Motor neuron (in vitro differentiated cells): ENCODE measurements around the gene BLID. TPM values are rescaled to one million over a fixed set of nuclear protein-coding genes. Genes with fewer than 3 reads are reported as not detected.

Experiments used
- ATAC-seq, 8 experiments: fragments of 200-7000 bp; cut with Tn5 transposase; replicated peaks in 6 of 8; 2 replicates each; pipeline ENCODE4 v1.8.0; 2021; ENCODE audit warnings: mild to moderate bottlenecking in 8 of 8, moderate library complexity in 8 of 8
- H3K27ac ChIP-seq, 2 donors: fragments of 250-450 bp; sonication (Bioruptor Pico); 2 replicates each; pipeline ENCODE4 v1.9.0; 2021; ENCODE audit warnings: antibody characterized with exemption in 2 of 2, mild to moderate bottlenecking in 2 of 2, moderate library complexity in 1 of 2
- H3K4me1 ChIP-seq, 2 donors: fragments of 250-450 bp; sonication (Bioruptor Pico); replicated peaks in 1 of 2; 2 replicates each; pipeline ENCODE4 v1.6.1; 2021; ENCODE audit warnings: antibody characterized with exemption in 2 of 2, mild to moderate bottlenecking in 2 of 2, moderate library complexity in 1 of 2
- H3K4me3 ChIP-seq, 5 donors: fragments of 250-450 bp; sonication (Bioruptor Pico); 2 replicates each; pipeline ENCODE4 v1.9.0; 2021; ENCODE audit warnings: antibody characterized with exemption in 5 of 5, mild to moderate bottlenecking in 5 of 5, moderate library complexity in 4 of 5
- WGBS, 10 experiments: fragments of 450-650 bp; shearing (Covaris generic); methylation state at CpG; one replicate each; pipeline ENCODE4 v1.0.0; 2022; 5-methylcytosine and 5-hydroxymethylcytosine counted together
- in situ Hi-C, 9 experiments: fragments of 400-800 bp; cut with MboI; loops; one replicate each; pipeline ENCODE4 v1.15.0; 2021; ENCODE audit warnings: low sequenced_read_pairs in 9 of 9, low pct_unique_long_range_greater_than_20kb in 2 of 9; ENCODE audit not compliant: unreplicated experiment in 9 of 9
- total RNA-seq, 8 experiments: library from RNA; unstranded; fragments of 300-600 nt; gene quantifications; 2 replicates each; pipeline versions ENCODE4 v1.2.3 to v1.2.4, GENCODE V29; 2022

Gene BLID
- total RNA-seq, 8 experiments from 2014 or later = 0.25 to 7.3 (median 1.4) TPM

DNA sequence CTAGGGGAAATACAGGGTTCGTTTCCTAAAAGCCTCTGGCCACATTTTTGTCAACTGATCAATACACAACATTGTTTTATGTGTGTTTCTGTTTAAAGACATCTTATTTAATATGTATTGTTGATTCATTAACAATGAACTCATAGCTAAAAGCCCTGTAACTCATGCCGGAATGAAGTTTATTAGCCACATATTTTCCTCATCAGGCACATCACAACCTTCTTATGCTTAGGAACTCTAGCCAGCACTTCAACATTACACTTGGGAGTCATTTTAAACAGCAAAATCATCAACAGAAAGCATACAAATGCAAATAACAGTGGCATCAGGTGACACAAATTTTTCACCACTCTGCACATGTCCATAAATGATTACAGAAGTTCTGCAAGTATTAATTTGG, 15.1 kb upstream of the BLID start:
- Histone ChIP-seq H3K27ac (no peak overlapping the region), H3K4me3 (no peak overlapping the region), H3K4me1 (peaks cover 7 to 13% of the 10 kb centered on the region in 2 donors)
- WGBS, 10 experiments = 14 to 93% (median 58%) methylated on average over 1 to 2 of the region's 2 CpGs; no CpG with 5 or more reads in 2 of the 10 experiments
- peak in 1 of 8 experiments; percentile 19 for ATAC-seq
- in situ Hi-C loops = no loop called here

DNA sequence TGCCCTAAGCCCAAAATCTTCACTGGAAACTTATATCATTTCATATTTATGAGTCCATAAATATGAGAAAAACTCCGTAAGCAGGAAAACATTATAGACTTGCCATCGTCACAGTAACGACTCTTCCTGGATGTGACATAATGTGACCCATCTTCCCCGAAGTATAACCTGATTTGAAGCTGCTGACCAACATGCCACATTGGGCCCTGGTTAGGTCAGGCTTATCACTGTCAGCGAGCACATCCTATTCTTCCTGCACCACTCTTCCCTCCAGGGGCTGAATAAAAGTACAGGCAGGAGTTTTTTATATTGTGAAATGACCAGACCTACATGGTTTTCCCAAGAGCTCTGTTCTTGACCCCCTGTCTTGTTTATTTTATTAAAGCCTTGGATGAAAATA, 12.1 kb upstream of the BLID start:
- H3K4me1 ChIP-seq = peaks cover 7 to 13% of the 10 kb centered on the region in 2 donors
- no peak overlapping the region for H3K4me3 ChIP-seq
- 81 to 100% (median 93%) methylated on average over 3 to 5 of the region's 5 CpGs; no CpG with 5 or more reads in 1 of the 10 experiments for WGBS, 10 experiments
- in situ Hi-C loops = no loop called here
- H3K27ac ChIP-seq = no peak overlapping the region
- no peak for ATAC-seq

DNA sequence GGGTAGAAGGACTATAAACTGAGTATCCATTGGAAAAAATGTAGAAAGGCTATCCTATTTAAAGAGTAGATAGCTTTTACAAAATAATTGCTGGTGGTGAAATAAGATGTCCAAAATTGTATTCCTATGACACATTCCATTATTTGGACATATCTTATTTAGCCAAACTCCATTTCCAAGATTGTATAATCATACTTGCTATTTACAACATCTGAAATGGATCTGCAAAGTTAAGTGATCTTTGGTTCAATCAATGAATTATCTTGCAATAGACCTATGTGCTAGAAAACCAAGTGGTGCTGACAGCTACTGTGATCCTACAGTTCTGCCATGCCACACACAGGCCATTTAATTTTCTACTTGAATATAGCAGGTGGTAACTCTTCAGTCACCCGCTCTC, 11.0 kb upstream of the BLID start:
- no peak overlapping the region for H3K27ac ChIP-seq
- H3K4me3 ChIP-seq = no peak overlapping the region
- in situ Hi-C loops = no loop called here
- 75 to 100% (median 94%) methylated on average over 1 of the region's 1 CpG; no CpG with 5 or more reads in 3 of the 10 experiments for WGBS, 10 experiments
- ATAC-seq = no peak
- peaks cover 7 to 13% of the 10 kb centered on the region in 2 donors for H3K4me1 ChIP-seq

DNA sequence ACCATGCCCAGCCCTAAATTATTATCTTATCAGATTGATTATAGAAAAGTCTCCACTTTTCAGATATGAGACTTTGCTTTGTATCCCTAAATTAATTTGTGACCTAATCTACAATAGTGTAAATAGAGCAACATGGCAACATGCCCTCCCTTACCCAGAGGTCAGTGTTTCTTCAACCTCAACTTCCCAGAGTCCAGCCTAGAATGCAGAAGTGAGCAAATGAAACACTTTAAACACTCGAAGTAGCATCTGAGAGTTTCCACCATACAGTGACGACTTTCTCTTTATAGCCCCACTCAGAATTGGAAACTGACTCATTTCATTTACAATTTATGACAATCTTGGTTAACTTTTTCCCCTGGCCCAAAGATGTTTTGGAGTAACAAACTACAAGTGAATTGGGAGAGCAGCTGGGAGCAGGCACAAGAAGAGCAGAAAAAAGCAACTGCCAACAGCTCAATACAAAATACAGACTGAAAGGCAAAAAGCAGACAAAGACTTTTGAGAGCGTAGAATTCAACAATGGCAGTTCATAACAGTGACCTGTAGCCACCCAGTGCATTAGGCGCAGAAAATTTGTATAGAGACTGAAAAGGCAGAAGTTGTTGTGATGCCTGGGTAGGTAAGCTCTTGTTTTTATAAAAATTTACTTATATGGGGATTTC, 10.1 kb upstream of the BLID start:
- WGBS, 10 experiments = 67 to 92% (median 81%) methylated on average over 2 to 4 of the region's 4 CpGs; no CpG with 5 or more reads in 2 of the 10 experiments
- no peak overlapping the region for H3K4me3 ChIP-seq
- ATAC-seq = no peak
- H3K4me1 ChIP-seq = peaks cover 7 to 13% of the 10 kb centered on the region in 2 donors
- H3K27ac ChIP-seq = no peak overlapping the region
- in situ Hi-C loops = no loop called here

DNA sequence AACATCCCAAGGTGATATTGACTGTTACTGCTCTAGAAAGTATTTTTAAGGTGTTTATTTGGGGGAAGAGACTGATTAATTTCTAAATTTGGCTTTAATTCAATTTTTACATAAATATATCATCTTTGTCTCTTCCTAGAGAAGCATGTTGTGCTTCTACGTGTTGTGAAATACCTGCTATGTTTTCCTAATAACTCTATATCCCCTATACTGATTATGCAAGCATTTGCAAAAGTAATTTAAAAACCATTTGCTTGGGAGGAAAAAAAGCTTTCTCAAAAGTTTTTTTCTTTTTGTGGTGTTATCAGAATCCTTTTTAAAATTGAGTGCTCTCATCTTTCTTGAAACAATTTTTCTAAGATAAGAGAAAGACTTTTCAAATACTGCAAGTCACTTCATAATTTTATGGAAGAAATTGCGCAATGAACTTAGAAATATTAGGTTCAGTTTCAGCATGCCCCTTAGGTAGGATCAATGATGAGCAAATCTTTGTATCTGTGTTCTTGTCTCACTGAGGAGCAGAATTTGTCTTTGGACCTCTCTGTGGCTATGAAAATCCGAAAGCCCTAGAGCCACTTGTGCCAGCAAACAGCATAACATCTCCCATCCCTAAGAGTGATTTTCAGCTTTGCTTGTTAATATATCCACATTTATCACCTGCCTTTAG, 7.4 kb upstream of the BLID start:
- WGBS, 10 experiments = 90 to 100% (median 96%) methylated on average over 1 to 3 of the region's 3 CpGs
- H3K4me3 ChIP-seq = no peak overlapping the region

DNA sequence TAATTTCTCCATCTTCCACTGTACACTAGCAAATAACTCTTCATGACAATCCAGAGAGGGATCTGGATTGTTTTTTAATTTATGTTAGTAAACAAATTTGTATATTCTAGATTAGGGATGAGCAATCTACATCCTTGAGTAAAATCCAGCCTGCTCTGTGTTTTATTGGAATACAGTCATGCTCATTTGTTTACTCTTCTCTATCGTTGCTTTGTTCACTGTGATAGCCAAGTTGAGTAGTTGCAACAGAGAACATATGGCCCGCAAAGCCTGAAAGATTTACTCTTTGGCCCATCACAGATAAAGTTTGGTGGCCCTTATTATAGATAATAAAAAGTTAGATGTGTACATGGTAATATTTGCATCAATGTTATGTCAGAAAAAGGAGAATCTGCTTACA, 6.2 kb upstream of the BLID start:
- ATAC-seq = no peak
- in situ Hi-C loops = loop anchor here in 2 of 9 experiments (25.0 kb wide), 2 partner anchors 365 to 460 kb away; no protein-coding TSS in a partner anchor

More for the DNA sequence above, 7.4 kb upstream of the BLID start:
- in situ Hi-C loops = loop anchor here in 2 of 9 experiments (25.0 kb wide), 2 partner anchors 364 to 461 kb away; no protein-coding TSS in a partner anchor
- Histone ChIP-seq H3K4me1 (peaks cover 4 to 7% of the 10 kb centered on the region in 2 donors), H3K27ac (no peak overlapping the region)
- ATAC-seq = no peak

DNA sequence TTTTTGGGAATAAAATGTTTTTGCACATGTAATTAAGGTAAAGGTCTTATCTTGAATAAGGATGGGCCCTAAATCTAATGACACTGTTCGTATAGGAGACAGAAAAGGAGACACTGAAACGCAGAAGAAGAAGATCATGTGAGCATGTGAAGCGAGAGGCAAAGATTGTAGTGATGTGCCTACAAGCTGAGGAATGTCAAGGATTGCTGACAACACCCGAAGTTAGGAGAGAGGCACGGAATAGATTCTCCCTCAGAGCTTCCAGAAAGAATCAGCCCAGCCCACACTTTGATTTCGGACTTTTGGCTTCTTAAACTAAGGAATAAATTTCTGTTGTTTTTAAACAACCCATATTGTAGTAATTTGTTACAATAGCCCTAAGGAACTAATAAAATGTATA, 4.1 kb upstream of the BLID start:
- ATAC-seq = no peak
- in situ Hi-C loops = loop anchor here in 2 of 9 experiments (25.0 kb wide), 2 partner anchors 367 to 458 kb away; no protein-coding TSS in a partner anchor
- peaks cover 9 to 11% of the 10 kb centered on the region in 2 donors for H3K4me1 ChIP-seq
- WGBS, 10 experiments = 20 to 100% (median 81%) methylated on average over 1 to 6 of the region's 6 CpGs
- no peak overlapping the region for H3K27ac ChIP-seq
- H3K4me3 ChIP-seq = no peak overlapping the region

More for the DNA sequence above, 6.2 kb upstream of the BLID start:
- Histone ChIP-seq H3K4me3 (no peak overlapping the region), H3K27ac (no peak overlapping the region), H3K4me1 (peaks cover 4 to 7% of the 10 kb centered on the region in 2 donors)
- 0 to 100% (median 77%) methylated on average over 1 to 2 of the region's 2 CpGs; no CpG with 5 or more reads in 1 of the 10 experiments for WGBS, 10 experiments

DNA sequence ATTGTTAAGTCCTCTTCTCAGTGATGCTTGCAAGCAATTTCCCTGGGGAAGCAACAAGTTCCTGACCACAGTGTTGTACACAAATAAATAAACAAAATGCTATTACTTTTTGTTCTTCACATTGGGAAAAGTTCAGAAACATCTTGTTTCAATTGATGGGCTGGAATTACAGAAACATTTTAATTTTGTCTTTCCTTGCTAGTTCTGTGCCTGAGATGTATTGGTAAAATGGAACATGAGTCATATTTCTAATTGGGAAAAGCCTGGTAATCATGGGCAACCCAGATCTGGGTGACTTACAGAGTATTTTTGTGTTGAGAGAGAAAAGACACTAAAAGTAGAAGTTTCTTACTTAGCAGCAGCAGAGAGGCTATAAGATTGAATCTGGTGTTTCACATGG, 576 bp upstream of the BLID start:
- H3K27ac ChIP-seq = no peak overlapping the region
- peak in 1 of 8 experiments; percentile 13 for ATAC-seq
- in situ Hi-C loops = loop anchor here in 2 of 9 experiments (25.0 kb wide), 2 partner anchors 371 to 454 kb away; no protein-coding TSS in a partner anchor
- peaks cover 21 to 40% of the 10 kb centered on the region in 2 donors for H3K4me1 ChIP-seq
- no peak overlapping the region for H3K4me3 ChIP-seq

DNA sequence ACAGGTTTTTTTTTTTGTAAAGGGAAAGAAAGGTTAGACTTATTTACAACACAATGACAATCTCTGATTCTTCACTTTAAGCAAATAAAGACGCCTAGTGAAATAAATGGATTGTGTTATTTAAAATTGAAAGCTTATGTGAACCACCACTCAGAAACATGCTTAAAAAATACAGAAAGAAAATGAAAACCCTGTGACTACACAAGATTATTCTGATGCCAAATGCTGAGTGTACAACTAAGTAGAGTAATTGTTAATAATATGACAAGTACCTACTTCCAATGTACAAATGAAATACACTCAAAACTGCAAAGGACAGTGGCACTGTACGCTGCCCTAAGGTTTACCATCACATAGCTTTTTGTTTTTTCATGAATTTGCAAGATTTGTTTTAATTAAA, 1.0 kb downstream of the BLID start:
- Histone ChIP-seq H3K4me3 (no peak overlapping the region), H3K27ac (no peak overlapping the region)

DNA sequence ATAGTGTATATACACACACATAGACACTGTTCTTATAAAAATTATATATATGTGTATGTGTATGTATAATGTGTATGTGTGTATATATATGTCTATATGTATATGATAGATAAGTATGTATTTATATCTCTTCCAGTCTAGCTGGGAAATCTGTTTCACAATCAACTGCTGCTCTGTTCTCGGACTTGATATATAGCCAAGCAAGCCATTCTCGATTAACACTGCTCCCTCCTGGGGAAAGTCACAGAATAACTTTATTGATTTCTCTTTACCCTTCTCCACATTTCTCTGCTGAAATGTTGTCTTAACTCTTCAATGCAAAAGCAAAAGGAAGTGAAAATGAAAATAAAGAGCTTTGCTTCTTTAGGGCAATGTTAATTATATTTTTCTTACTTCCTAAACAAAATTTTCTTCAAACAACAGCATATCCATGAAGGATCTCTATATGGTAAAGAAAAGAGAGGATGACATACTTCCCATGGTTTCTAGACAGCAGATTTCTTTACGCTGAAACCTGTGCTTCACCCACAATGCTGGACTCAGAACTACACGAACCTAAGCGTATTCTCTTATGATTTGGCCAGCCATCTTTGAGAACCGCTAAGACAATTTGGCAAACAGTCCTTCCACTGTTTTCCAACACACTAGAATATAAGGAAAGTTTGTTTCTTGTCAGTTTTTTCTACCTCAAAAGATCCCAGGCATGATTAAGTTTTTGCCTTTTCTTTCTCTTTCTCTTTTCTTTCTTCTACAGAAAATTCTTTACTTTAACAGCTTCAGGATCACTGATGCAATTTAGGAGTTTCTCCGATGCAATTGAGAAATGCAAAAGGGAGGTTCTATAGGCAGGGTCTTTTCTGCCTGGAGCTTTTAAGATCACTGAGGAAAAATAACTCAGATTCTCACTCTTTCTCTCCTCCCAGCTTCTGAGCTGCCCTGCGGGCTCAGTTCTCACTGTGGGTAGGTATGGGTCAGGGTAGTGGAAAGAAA, 1.9 kb downstream of the BLID start:
- 54 to 95% (median 73%) methylated on average over 3 to 8 of the region's 8 CpGs for WGBS, 10 experiments
- Histone ChIP-seq H3K27ac (peak overlapping the region in 1 of 2 donors; percentile 36), H3K4me3 (no peak overlapping the region), H3K4me1 (peaks cover 21 to 40% of the 10 kb centered on the region in 2 donors)
- peak in 5 of 8 experiments; percentile 33 to 87 (median 59) for ATAC-seq
- in situ Hi-C loops = loop anchor here in 2 of 9 experiments (25.0 kb wide), 2 partner anchors 373 to 452 kb away; no protein-coding TSS in a partner anchor

More for the DNA sequence above, 1.0 kb downstream of the BLID start:
- no peak for ATAC-seq
- in situ Hi-C loops = loop anchor here in 2 of 9 experiments (25.0 kb wide), 2 partner anchors 372 to 453 kb away; no protein-coding TSS in a partner anchor
- 49 to 100% (median 91%) methylated on average over 1 to 2 of the region's 2 CpGs for WGBS, 10 experiments
- H3K4me1 ChIP-seq = peaks cover 21 to 40% of the 10 kb centered on the region in 2 donors

DNA sequence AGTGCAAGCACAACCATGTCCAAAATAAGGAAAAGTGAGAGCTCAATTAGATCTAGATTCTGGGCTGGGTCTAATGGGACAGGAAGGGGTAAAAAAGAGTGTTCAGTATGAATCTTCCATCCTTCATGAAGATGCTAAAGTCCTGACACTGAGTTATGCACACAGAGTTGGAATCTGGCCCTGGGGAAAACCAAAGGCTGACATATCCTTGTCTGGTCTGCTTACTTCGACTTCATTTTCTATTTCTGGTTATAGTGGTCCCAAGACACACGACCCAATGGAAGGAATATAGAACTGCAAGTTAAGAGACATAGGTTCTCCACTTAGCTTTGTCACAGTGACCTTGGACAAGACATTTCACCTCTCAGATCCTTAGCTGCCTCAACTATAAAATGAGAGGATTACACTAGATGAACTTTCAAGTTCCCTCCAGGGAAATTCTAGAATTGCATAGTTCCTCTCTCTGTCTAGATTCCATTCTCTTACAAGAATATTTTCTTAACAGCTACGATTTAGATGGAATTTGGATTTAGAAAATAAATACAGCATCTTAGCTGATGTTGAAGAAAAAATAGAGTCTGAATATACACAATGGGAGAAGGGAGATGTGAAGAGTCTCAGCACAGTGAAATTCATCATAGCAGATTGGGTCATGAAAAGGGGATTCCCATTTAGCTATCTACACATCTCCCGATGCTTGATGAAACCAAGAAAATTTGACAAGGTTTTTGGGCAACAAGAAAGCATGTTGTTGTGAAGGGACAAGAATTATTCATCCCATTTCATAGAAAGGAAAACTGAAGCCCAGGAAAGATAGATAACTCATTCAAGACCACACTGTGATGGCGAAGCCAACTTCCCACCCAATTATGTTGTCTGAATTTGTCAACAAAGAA, 3.3 kb downstream of the BLID start:
- peaks cover 21 to 40% of the 10 kb centered on the region in 2 donors for H3K4me1 ChIP-seq
- peak in 3 of 8 experiments; percentile 35 to 43 (median 37) for ATAC-seq
- H3K27ac ChIP-seq = no peak overlapping the region
- WGBS, 10 experiments = 7 to 93% (median 74%) methylated on average over 1 to 5 of the region's 5 CpGs
- no peak overlapping the region for H3K4me3 ChIP-seq
- in situ Hi-C loops = loop anchor here in 2 of 9 experiments (25.0 kb wide), 2 partner anchors 375 to 450 kb away; no protein-coding TSS in a partner anchor
